ENCODE measurements around the gene CGNL1.
A peak's percentile ranks its signal among the peaks of the same experiment; 100 is the strongest.

The CGNL1 gene

GRCh38 chr15:57518779-57519405 is 142.6 kb downstream of the CGNL1 start:
- Histone ChIP-seq H3K27ac (ENCODE audit: low read length) (no peak overlapping the region), H3K9me3 (ENCODE audit: insufficient read depth, low read length, severe bottlenecking) (no peaks in the 10 kb centered on the region), H3K27me3 (ENCODE audit: insufficient read depth, low read length, poor library complexity) (peaks cover 7% of the 10 kb centered on the region), H3K79me2 (ENCODE audit: insufficient read depth, low read length) (no peaks in the 10 kb centered on the region), H3K4me3 (ENCODE audit: low read depth in 1 of 2, low read length in 2 of 2) (no peak overlapping the region), H3K36me3 (ENCODE audit: insufficient read depth, low read length) (no peaks in the 10 kb centered on the region), H3K4me2 (ENCODE audit: insufficient read depth, low read length) (no peak overlapping the region), H4K20me1 (ENCODE audit: insufficient read depth, low read length) (no peaks in the 10 kb centered on the region), H3K4me1 (ENCODE audit: insufficient read depth, low read length) (no peaks in the 10 kb centered on the region), H3K9ac (ENCODE audit: low read depth, low read length) (no peak overlapping the region), H2AFZ (ENCODE audit: low read depth, low read length) (no peak overlapping the region)
- TF ChIP-seq, protein P1, sequence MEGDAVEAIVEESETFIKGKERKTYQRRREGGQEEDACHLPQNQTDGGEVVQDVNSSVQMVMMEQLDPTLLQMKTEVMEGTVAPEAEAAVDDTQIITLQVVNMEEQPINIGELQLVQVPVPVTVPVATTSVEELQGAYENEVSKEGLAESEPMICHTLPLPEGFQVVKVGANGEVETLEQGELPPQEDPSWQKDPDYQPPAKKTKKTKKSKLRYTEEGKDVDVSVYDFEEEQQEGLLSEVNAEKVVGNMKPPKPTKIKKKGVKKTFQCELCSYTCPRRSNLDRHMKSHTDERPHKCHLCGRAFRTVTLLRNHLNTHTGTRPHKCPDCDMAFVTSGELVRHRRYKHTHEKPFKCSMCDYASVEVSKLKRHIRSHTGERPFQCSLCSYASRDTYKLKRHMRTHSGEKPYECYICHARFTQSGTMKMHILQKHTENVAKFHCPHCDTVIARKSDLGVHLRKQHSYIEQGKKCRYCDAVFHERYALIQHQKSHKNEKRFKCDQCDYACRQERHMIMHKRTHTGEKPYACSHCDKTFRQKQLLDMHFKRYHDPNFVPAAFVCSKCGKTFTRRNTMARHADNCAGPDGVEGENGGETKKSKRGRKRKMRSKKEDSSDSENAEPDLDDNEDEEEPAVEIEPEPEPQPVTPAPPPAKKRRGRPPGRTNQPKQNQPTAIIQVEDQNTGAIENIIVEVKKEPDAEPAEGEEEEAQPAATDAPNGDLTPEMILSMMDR (IDR thresholded peaks at IDR 0.05; ENCODE audit: borderline replicate concordance, extremely low read depth, low read length, poor library complexity, severe bottlenecking) = no peak
- DNase-seq (no peak), ATAC-seq (ENCODE audit: insufficient read depth, low read depth) (no peak)

DNA sequence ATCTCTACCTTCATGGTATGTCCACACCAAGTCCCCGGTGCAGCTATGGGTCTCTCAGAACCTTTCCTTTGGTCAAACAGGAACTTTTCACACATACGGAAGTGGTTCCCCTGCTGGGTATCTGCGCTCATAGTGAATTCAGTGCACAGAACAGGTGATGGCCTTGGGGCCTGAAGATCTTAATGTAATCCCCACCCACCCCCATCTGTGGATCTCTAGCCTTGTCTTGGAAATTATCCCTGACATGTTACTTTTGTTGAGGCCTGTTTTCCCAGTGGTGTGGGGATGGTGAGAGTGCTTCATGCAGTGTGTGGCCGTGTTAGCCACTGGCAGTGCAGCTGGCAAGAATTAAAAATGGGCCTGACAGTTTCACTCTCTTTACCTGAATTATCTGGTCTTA is 143.5 kb downstream of the CGNL1 start:
- Histone ChIP-seq H3K36me3 (ENCODE audit: insufficient read depth, low read length) (no peaks in the 10 kb centered on the region), H3K4me2 (ENCODE audit: insufficient read depth, low read length) (no peak overlapping the region), H2AFZ (ENCODE audit: low read depth, low read length) (no peak overlapping the region), H3K79me2 (ENCODE audit: insufficient read depth, low read length) (no peaks in the 10 kb centered on the region), H3K27me3 (ENCODE audit: insufficient read depth, low read length, poor library complexity) (peaks cover 10% of the 10 kb centered on the region), H3K9me3 (ENCODE audit: insufficient read depth, low read length, severe bottlenecking) (no peaks in the 10 kb centered on the region), H3K27ac (ENCODE audit: low read length) (no peak overlapping the region), H4K20me1 (ENCODE audit: insufficient read depth, low read length) (no peaks in the 10 kb centered on the region), H3K4me1 (ENCODE audit: insufficient read depth, low read length) (no peaks in the 10 kb centered on the region), H3K9ac (ENCODE audit: low read depth, low read length) (no peak overlapping the region), H3K4me3 (ENCODE audit: low read depth in 1 of 2, low read length in 2 of 2) (no peak overlapping the region)
- no peak for DNase-seq
- TF ChIP-seq, protein P1 (IDR thresholded peaks at IDR 0.05; ENCODE audit: borderline replicate concordance, extremely low read depth, low read length, poor library complexity, severe bottlenecking) = no peak
- no peak for TF ChIP-seq EZH2 (IDR thresholded peaks at IDR 0.05; ENCODE audit: borderline replicate concordance, low read depth, low read length, severe bottlenecking)
- no peak for ATAC-seq (ENCODE audit: insufficient read depth, low read depth)

GRCh38 chr15:57521503-57521902 is 145.2 kb downstream of the CGNL1 start:
- no peaks in the 10 kb centered on the region for H3K4me1 ChIP-seq (ENCODE audit: insufficient read depth, low read length)
- H3K36me3 ChIP-seq (ENCODE audit: insufficient read depth, low read length) = no peaks in the 10 kb centered on the region
- TF ChIP-seq EZH2 (IDR thresholded peaks at IDR 0.05; ENCODE audit: borderline replicate concordance, low read depth, low read length, severe bottlenecking) = no peak
- TF ChIP-seq, protein P1 (IDR thresholded peaks at IDR 0.05; ENCODE audit: borderline replicate concordance, extremely low read depth, low read length, poor library complexity, severe bottlenecking) = no peak
- H3K4me3 ChIP-seq (ENCODE audit: low read depth in 1 of 2, low read length in 2 of 2) = no peak overlapping the region
- H3K4me2 ChIP-seq (ENCODE audit: insufficient read depth, low read length) = no peak overlapping the region
- no peak overlapping the region for H3K27ac ChIP-seq (ENCODE audit: low read length)
- H3K27me3 ChIP-seq (ENCODE audit: insufficient read depth, low read length, poor library complexity) = peaks cover 14% of the 10 kb centered on the region
- H3K79me2 ChIP-seq (ENCODE audit: insufficient read depth, low read length) = no peaks in the 10 kb centered on the region
- no peaks in the 10 kb centered on the region for H4K20me1 ChIP-seq (ENCODE audit: insufficient read depth, low read length)
- no peak overlapping the region for H2AFZ ChIP-seq (ENCODE audit: low read depth, low read length)
- no peaks in the 10 kb centered on the region for H3K9me3 ChIP-seq (ENCODE audit: insufficient read depth, low read length, severe bottlenecking)
- no peak overlapping the region for H3K9ac ChIP-seq (ENCODE audit: low read depth, low read length)
- no peak for ATAC-seq (ENCODE audit: insufficient read depth, low read depth)
- DNase-seq = peak; percentile 10

- Histone ChIP-seq H3K27me3 (ENCODE audit: insufficient read depth, low read length, poor library complexity) (peaks cover 14% of the 10 kb centered on the region), H3K4me3 (ENCODE audit: low read depth in 1 of 2, low read length in 2 of 2) (no peak overlapping the region), H3K4me2 (ENCODE audit: insufficient read depth, low read length) (no peak overlapping the region), H3K27ac (ENCODE audit: low read length) (no peak overlapping the region), H4K20me1 (ENCODE audit: insufficient read depth, low read length) (no peaks in the 10 kb centered on the region), H3K9me3 (ENCODE audit: insufficient read depth, low read length, severe bottlenecking) (no peaks in the 10 kb centered on the region), H3K79me2 (ENCODE audit: insufficient read depth, low read length) (no peaks in the 10 kb centered on the region), H3K9ac (ENCODE audit: low read depth, low read length) (no peak overlapping the region), H2AFZ (ENCODE audit: low read depth, low read length) (no peak overlapping the region), H3K4me1 (ENCODE audit: insufficient read depth, low read length) (no peaks in the 10 kb centered on the region), H3K36me3 (ENCODE audit: insufficient read depth, low read length) (no peaks in the 10 kb centered on the region)
- no peak for TF ChIP-seq EZH2 (IDR thresholded peaks at IDR 0.05; ENCODE audit: borderline replicate concordance, low read depth, low read length, severe bottlenecking)
- TF ChIP-seq, protein P1 (IDR thresholded peaks at IDR 0.05; ENCODE audit: borderline replicate concordance, extremely low read depth, low read length, poor library complexity, severe bottlenecking) = no peak
- DNase-seq (no peak), ATAC-seq (ENCODE audit: insufficient read depth, low read depth) (no peak)
Measured at GRCh38 chr15:57522148-57522547, 145.8 kb downstream of the CGNL1 start.

Data from DND-41 (cell line).